IPS-NIHi7 (cell line): ENCODE measurements around the gene EIPR1.
A peak's percentile ranks its signal among the peaks of the same experiment; 100 is the strongest.

Experiments
- DNase-seq: peaks from one replicate; pipeline ENCODE4 v3.0.0; 2012; ENCODE audit warnings: mixed read lengths; ENCODE audit errors: extremely low spot score

The EIPR1 gene

GRCh38 chr2:3267869-3268704 is 109.5 kb downstream of the EIPR1 start:
- no peak for DNase-seq

- no peak for DNase-seq
Measured at GRCh38 chr2:3266925-3267867, 110.4 kb downstream of the EIPR1 start.

- peak; percentile 79 for DNase-seq
Measured at GRCh38 chr2:3265981-3266924, 111.4 kb downstream of the EIPR1 start.

GRCh38 chr2:3265471-3265870 is 112.1 kb downstream of the EIPR1 start:
- DNase-seq = no peak

GRCh38 chr2:3264010-3264744 is 113.4 kb downstream of the EIPR1 start:
- DNase-seq = no peak

- DNase-seq = no peak
Measured at GRCh38 chr2:3263487-3263886, 114.1 kb downstream of the EIPR1 start.

- DNase-seq = no peak
Measured at GRCh38 chr2:3262437-3263388, 114.9 kb downstream of the EIPR1 start.

GRCh38 chr2:3261511-3261910 is 116.1 kb downstream of the EIPR1 start:
- DNase-seq = no peak

- no peak for DNase-seq
Measured at GRCh38 chr2:3260959-3261358, 116.7 kb downstream of the EIPR1 start.

GRCh38 chr2:3257826-3258225 is 119.8 kb downstream of the EIPR1 start:
- DNase-seq = no peak

- peak; percentile 45 for DNase-seq
Measured at GRCh38 chr2:3257166-3257565, 120.5 kb downstream of the EIPR1 start.

- no peak for DNase-seq
Measured at GRCh38 chr2:3256605-3257004, 121.0 kb downstream of the EIPR1 start.

GRCh38 chr2:3256157-3256556 is 121.5 kb downstream of the EIPR1 start:
- no peak for DNase-seq

GRCh38 chr2:3254442-3254941 is 123.1 kb downstream of the EIPR1 start:
- DNase-seq = no peak

- no peak for DNase-seq
Measured at GRCh38 chr2:3253913-3254441, 123.6 kb downstream of the EIPR1 start.

GRCh38 chr2:3251946-3252345 is 125.7 kb downstream of the EIPR1 start:
- no peak for DNase-seq

- peak; percentile 3 for DNase-seq
Measured at GRCh38 chr2:3249476-3249962, 128.1 kb downstream of the EIPR1 start.

- no peak for DNase-seq
Measured at GRCh38 chr2:3248754-3249475, 128.7 kb downstream of the EIPR1 start.
